ENCODE measurements around the gene NADK2.

GRCh38 chr5:36217567-36217966 is 24.2 kb downstream of the NADK2 start:
- TF ChIP-seq NFIC (IDR thresholded peaks at IDR 0.05) (no peak), EP300 (IDR thresholded peaks at IDR 0.05; ENCODE audit: borderline replicate concordance) (no peak), USF1 (IDR thresholded peaks at IDR 0.05) (no peak), CEBPB (IDR thresholded peaks at IDR 0.05) (no peak), RAD21 (IDR thresholded peaks at IDR 0.05; ENCODE audit: low read depth) (no peak)
- TF ChIP-seq, protein P1, sequence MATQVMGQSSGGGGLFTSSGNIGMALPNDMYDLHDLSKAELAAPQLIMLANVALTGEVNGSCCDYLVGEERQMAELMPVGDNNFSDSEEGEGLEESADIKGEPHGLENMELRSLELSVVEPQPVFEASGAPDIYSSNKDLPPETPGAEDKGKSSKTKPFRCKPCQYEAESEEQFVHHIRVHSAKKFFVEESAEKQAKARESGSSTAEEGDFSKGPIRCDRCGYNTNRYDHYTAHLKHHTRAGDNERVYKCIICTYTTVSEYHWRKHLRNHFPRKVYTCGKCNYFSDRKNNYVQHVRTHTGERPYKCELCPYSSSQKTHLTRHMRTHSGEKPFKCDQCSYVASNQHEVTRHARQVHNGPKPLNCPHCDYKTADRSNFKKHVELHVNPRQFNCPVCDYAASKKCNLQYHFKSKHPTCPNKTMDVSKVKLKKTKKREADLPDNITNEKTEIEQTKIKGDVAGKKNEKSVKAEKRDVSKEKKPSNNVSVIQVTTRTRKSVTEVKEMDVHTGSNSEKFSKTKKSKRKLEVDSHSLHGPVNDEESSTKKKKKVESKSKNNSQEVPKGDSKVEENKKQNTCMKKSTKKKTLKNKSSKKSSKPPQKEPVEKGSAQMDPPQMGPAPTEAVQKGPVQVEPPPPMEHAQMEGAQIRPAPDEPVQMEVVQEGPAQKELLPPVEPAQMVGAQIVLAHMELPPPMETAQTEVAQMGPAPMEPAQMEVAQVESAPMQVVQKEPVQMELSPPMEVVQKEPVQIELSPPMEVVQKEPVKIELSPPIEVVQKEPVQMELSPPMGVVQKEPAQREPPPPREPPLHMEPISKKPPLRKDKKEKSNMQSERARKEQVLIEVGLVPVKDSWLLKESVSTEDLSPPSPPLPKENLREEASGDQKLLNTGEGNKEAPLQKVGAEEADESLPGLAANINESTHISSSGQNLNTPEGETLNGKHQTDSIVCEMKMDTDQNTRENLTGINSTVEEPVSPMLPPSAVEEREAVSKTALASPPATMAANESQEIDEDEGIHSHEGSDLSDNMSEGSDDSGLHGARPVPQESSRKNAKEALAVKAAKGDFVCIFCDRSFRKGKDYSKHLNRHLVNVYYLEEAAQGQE (IDR thresholded peaks at IDR 0.05; ENCODE audit: low read depth) = no peak
